Parathyroid adenoma (tissue), 2 donors: ENCODE results near the gene WDR43.

Experiments
- H2AFZ ChIP-seq: fragments of 300-600 bp; sonication (generic); one replicate; pipeline ENCODE4 v1.7.0; 2017; ENCODE audit warnings: antibody characterized with exemption, mild to moderate bottlenecking
- H3K27ac ChIP-seq: fragments of 300-600 bp; sonication (generic); one replicate; pipeline ENCODE4 v1.7.0; 2017
- H3K27me3 ChIP-seq: fragments of 300-600 bp; sonication (generic); one replicate; pipeline ENCODE4 v1.7.0; 2017; ENCODE audit warnings: low read length; ENCODE audit not compliant: control insufficient read depth, insufficient read depth
- H3K36me3 ChIP-seq: fragments of 300-600 bp; sonication (generic); one replicate; pipeline ENCODE4 v1.7.0; 2017; ENCODE audit warnings: low read length; ENCODE audit not compliant: control insufficient read depth, insufficient read depth
- H3K4me1 ChIP-seq: fragments of 300-600 bp; sonication (generic); one replicate; pipeline ENCODE4 v1.7.0; 2017; ENCODE audit warnings: control low read depth
- H3K4me2 ChIP-seq: fragments of 300-600 bp; sonication (generic); one replicate; pipeline ENCODE4 v1.7.0; 2017; ENCODE audit warnings: low read length
- H3K4me3 ChIP-seq: fragments of 300-600 bp; sonication (generic); one replicate; pipeline ENCODE4 v1.7.0; 2017; ENCODE audit warnings: low read depth, low read length
- H3K79me2 ChIP-seq: fragments of 300-600 bp; sonication (generic); one replicate; pipeline ENCODE4 v1.7.0; 2017; ENCODE audit warnings: control low read depth
- H3K9ac ChIP-seq: fragments of 300-600 bp; sonication (generic); one replicate; pipeline ENCODE4 v1.7.0; 2017; ENCODE audit warnings: mild to moderate bottlenecking
- H3K9me3 ChIP-seq: fragments of 300-600 bp; sonication (generic); one replicate; pipeline ENCODE4 v1.7.0; 2017; ENCODE audit warnings: low read length; ENCODE audit not compliant: control insufficient read depth
- CTCF ChIP-seq: fragments of 300-600 bp; sonication (generic); IDR thresholded peaks from one replicate; pipeline ENCODE4 v1.7.0; 2017; ENCODE audit warnings: antibody characterized with exemption, mild to moderate bottlenecking
- donor health status: primary hyperparathyroidism.

The WDR43 gene

GRCh38 chr2:28955467-28955866 lies 61.0 kb downstream of the WDR43 start:
- Histone ChIP-seq H3K27ac (no peak overlapping the region), H3K27me3 (no peaks in the 10 kb centered on the region), H3K36me3 (no peaks in the 10 kb centered on the region), H2AFZ (no peak overlapping the region), H3K9ac (no peak overlapping the region), H3K4me1 (no peaks in the 10 kb centered on the region), H3K4me3 (no peak overlapping the region), H3K9me3 (no peaks in the 10 kb centered on the region), H3K4me2 (no peak overlapping the region), H3K79me2 (no peaks in the 10 kb centered on the region)
- no peak for TF ChIP-seq CTCF

- H3K4me1 ChIP-seq: no peaks in the 10 kb centered on the region
- H3K27me3 ChIP-seq: no peaks in the 10 kb centered on the region
- H3K79me2 ChIP-seq: no peaks in the 10 kb centered on the region
- H3K36me3 ChIP-seq: no peaks in the 10 kb centered on the region
- no peaks in the 10 kb centered on the region for H3K9me3 ChIP-seq
- peak overlapping the region; percentile 32 for H3K4me2 ChIP-seq
- no peak overlapping the region for H3K27ac ChIP-seq
- no peak overlapping the region for H2AFZ ChIP-seq
- H3K4me3 ChIP-seq: no peak overlapping the region
- TF ChIP-seq CTCF: no peak
- H3K9ac ChIP-seq: no peak overlapping the region
These were observed 62.0 kb downstream of the WDR43 start for GRCh38 chr2:28956415-28956826.

- no peak overlapping the region for H3K27ac ChIP-seq
- H3K36me3 ChIP-seq: no peaks in the 10 kb centered on the region
- H3K4me2 ChIP-seq: no peak overlapping the region
- H3K9me3 ChIP-seq: no peaks in the 10 kb centered on the region
- TF ChIP-seq CTCF: no peak
- H3K9ac ChIP-seq: no peak overlapping the region
- H3K27me3 ChIP-seq: no peaks in the 10 kb centered on the region
- no peak overlapping the region for H2AFZ ChIP-seq
- H3K4me3 ChIP-seq: no peak overlapping the region
- H3K79me2 ChIP-seq: no peaks in the 10 kb centered on the region
- H3K4me1 ChIP-seq: no peaks in the 10 kb centered on the region
These were observed 62.4 kb downstream of the WDR43 start for GRCh38 chr2:28956890-28957289.

GRCh38 chr2:28958689-28959088 lies 64.2 kb downstream of the WDR43 start:
- Histone ChIP-seq H3K4me3 (no peak overlapping the region), H3K27ac (no peak overlapping the region), H3K9ac (no peak overlapping the region), H2AFZ (no peak overlapping the region), H3K36me3 (no peaks in the 10 kb centered on the region), H3K9me3 (no peaks in the 10 kb centered on the region), H3K27me3 (no peaks in the 10 kb centered on the region), H3K4me1 (no peaks in the 10 kb centered on the region), H3K79me2 (no peaks in the 10 kb centered on the region), H3K4me2 (no peak overlapping the region)
- TF ChIP-seq CTCF: peak; percentile 64

- Histone ChIP-seq H3K79me2 (no peaks in the 10 kb centered on the region), H3K27ac (no peak overlapping the region), H3K4me1 (no peaks in the 10 kb centered on the region), H2AFZ (no peak overlapping the region), H3K9ac (no peak overlapping the region), H3K4me2 (no peak overlapping the region), H3K36me3 (no peaks in the 10 kb centered on the region), H3K27me3 (no peaks in the 10 kb centered on the region), H3K4me3 (no peak overlapping the region), H3K9me3 (no peaks in the 10 kb centered on the region)
- no peak for TF ChIP-seq CTCF
These were observed 65.9 kb downstream of the WDR43 start for GRCh38 chr2:28960401-28960800.
